ENCODE data around the gene SESN3. TPM values are rescaled to one million over a fixed set of nuclear protein-coding genes. Genes with fewer than 3 reads are reported as not detected.
"Not testable (repeated sequence)": the region's sequence is repeated elsewhere in the genome, so short reads cannot be mapped to it uniquely, and the experiment has no call there.

Gene SESN3
- total RNA-seq, 2 donors from 2014 or later = 9.0 to 17.2 TPM

- peak; percentile 2 to 8 for ATAC-seq
- intact Hi-C loops (cut with DNase I) = no loop called here
- peak; percentile 21 for DNase-seq
These were observed 801 bp downstream of the SESN3 start for GRCh38 chr11:95229993-95230809.

DNA sequence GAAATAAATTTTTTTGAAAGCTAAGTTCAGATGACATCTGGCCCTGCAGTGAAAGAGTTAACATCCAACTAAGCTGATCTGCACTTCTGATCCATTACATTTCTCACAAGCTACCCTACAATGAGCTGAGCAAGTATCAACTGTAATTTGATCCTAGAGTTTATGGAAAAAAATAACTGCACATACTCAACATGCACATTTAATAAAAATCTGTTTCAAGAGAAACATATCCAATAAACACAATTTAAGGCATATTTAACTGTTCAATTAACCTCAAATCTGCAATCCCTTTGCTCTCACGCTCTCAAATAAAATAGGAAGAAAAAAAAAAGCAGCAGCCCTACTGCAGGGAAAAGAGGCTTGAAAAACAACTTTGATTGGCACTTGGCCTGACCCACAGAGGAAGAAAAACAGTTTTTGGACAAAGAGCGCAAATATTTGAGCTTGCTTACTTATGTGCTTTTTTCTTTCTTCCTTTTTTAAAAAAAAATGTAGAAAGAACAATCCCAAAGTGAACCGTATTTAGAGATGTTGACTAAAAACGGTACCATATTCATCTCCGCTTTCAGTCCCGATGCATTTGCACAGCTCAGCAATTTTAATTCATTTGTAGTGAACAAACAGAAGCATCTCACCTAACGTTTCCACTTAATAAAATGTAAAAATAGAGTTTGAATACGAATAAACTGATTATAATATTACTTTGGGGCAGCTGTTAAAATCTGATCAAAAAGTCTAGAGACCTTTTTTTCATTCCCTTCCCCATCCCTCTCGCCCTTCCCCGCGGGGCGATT lies 1.6 kb downstream of the SESN3 start:
- no peak for ATAC-seq
- no peak for DNase-seq
- intact Hi-C loops (cut with DNase I) = no loop called here

DNA sequence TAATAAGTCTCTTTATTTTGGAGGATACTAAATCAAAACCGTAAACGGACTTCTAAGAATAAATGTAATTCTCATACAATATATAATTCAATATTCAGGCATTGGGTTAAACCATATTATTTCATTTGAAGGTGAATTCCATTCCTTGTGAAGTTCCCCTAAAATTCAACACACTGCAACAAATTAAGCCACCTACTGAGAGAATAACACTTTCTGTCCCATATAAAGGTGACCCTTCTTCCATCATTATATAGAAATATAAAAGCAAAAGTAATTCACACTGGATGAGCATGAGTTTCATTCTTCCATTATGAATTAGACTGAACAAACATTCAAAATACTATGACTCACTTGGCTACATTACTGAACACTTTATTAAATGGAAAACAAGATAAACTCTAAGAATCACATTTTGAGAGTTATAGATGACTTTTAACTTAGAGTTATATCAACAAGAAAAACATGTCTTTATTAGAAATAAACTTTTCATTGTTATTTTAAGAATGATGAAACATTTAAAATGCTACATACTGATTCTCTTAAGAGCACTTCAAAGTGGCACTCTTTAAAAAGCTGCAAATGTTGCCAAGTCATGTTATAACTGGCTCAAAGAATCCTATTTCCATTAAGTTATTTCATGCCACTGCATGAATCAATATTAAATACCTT lies 2.8 kb downstream of the SESN3 start:
- intact Hi-C loops (cut with DNase I) = no loop called here
- no peak for DNase-seq
- no peak for ATAC-seq

DNA sequence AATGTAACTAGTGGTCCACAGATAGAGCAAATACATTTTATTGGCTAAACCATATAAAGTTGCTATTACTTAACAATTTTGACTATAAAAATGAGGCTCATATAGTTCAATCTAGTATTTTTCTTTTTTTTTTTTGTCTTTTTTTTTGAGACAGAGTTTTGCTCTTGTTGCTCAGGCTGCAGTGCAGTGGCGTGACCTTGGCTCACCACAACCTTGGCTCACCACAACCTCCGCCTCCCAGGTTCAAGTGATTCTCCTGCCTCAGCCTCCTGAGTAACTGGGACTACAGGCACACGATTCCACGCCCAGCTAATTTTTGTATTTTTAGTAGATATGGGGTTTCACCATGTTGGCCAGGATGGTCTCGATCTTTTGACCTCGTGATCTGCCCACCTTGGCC lies 3.9 kb downstream of the SESN3 start:
- ATAC-seq; DNase-seq; intact Hi-C loops (cut with DNase I): not testable (repeated sequence)

GRCh38 chr11:95222817-95223216 lies 8.2 kb downstream of the SESN3 start:
- intact Hi-C loops (cut with DNase I) = no loop called here
- no peak for DNase-seq
- ATAC-seq = no peak

DNA sequence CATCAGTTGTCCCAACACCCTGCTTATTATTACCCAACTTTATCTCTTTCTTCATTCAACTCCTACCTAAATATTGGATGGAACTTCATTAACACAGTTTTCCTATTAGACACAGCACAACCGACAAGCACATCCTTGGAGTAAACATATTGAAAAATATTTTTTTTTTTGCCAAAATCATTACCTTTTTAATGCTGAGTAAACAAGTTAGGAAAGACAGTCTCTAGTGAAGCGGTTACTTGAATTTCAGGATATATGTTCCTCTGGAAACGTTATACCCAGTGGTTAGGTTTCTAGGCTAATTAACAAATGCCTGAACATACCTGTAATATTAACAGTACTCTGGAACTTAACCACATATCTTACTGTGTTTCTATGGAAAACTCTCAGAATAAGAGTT lies 11.4 kb downstream of the SESN3 start:
- no peak for DNase-seq
- intact Hi-C loops (cut with DNase I) = no loop called here
- no peak for ATAC-seq

GRCh38 chr11:95218149-95218548 lies 12.9 kb downstream of the SESN3 start:
- DNase-seq = no peak
- ATAC-seq = no peak
- intact Hi-C loops (cut with DNase I) = no loop called here

- intact Hi-C loops (cut with DNase I) = no loop called here
- no peak for DNase-seq
- ATAC-seq = no peak
These were observed 18.4 kb downstream of the SESN3 start for GRCh38 chr11:95212609-95213008.

DNA sequence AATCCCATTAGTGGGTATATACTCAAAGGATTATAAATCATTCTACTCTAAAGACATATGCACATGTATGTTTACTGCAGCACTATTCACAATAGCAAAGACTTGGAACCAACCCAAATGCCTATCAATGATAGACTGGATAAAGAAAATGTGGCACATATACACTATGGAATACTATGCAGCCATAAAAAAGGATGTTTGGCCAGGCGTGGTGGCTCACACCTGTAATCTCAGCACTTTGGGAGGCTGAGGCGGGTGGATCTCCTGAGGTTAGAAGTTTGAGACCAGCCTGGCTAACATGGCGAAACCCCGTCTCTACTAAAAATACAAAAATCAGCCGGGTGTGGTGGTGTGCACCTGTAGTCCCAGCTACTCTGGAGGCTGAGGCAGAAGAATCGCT lies 21.5 kb downstream of the SESN3 start:
- intact Hi-C loops (cut with DNase I); ATAC-seq; DNase-seq: not testable (repeated sequence)

GRCh38 chr11:95200781-95201457 lies 30.1 kb downstream of the SESN3 start:
- no peak for DNase-seq
- no peak for ATAC-seq
- intact Hi-C loops (cut with DNase I) = no loop called here

- intact Hi-C loops (cut with DNase I) = no loop called here
- DNase-seq (no peak), ATAC-seq (no peak)
These were observed 35.2 kb downstream of the SESN3 start for GRCh38 chr11:95195831-95196230.

DNA sequence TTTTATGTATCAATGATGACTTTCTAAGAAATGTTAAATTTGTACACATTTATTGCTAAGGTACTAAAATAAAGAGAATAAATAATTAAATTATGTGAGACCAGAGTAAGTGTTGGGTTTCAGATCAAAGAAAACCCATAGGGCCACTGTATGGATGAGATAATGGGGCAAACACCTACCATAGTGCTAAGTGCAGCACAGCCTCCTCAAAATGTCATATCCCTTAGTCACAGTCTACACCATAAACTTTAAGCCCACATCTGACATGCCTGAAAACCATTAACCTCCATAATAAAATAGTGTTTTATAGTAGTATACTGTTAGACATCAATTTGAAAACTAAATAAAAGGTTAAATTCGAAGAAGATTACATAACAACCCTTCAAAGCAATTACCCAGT lies 37.5 kb downstream of the SESN3 start:
- intact Hi-C loops (cut with DNase I) = no loop called here
- DNase-seq (no peak), ATAC-seq (no peak)

DNA sequence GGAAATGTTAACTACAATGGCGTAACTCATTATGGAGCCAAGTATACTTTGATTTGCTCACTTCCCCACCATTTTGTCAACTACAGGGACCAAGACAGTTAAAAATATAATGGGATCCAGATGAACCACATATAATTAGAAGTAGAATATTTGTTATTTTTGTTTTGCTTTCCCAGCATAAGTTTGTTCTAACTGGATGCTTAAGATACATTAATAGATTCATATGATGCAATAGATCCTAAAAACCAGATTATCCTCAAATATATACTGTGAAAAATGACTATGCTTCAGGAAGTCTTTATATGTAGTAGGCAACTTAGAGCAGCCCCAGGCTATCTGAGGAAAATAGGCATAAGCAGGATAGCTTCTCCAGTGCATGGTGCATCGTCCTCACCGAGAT lies 38.3 kb downstream of the SESN3 start:
- intact Hi-C loops (cut with DNase I) = no loop called here
- no peak for ATAC-seq
- DNase-seq = no peak

DNA sequence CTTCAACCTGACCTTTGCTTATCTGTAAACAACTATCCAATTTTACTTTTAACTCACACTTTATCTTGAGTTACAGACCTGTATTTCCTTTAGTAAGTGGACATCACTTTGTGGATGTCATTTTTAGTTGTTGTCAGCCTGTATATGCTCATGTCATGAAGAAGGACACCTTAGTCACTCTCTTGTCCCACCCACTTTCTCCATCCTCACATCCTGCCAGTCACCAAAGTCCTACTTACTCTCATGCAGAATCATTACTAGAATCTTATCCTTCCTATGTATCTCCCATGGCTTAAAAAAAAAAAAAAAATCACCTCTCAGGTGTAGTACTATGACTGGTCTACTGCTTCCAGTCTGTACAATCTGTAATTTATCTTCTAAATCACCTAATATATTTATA lies 43.3 kb downstream of the SESN3 start:
- ATAC-seq = no peak

DNA sequence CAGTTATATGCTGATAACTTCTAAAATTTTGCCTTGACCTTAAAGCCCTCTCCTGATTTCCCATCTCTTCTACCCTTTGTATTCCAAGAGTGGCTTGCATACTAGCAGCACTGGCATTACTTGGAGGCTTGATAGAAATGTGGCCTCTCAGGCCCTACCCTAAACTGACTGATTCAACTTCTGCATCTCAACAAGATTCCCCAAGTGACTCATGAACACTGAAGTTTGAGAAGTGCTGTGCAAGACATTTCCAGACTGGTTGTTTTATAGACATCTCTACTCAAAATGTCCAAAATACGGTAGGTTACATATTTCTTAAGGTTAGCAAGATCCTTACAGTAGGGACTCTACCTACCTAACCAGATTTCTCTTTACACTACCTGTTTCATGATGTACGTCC lies 48.6 kb downstream of the SESN3 start:
- intact Hi-C loops (cut with DNase I) = no loop called here
- DNase-seq (no peak), ATAC-seq (no peak)

More for the DNA sequence above, 43.3 kb downstream of the SESN3 start:
- intact Hi-C loops (cut with DNase I) = no loop called here
- no peak for DNase-seq

DNA sequence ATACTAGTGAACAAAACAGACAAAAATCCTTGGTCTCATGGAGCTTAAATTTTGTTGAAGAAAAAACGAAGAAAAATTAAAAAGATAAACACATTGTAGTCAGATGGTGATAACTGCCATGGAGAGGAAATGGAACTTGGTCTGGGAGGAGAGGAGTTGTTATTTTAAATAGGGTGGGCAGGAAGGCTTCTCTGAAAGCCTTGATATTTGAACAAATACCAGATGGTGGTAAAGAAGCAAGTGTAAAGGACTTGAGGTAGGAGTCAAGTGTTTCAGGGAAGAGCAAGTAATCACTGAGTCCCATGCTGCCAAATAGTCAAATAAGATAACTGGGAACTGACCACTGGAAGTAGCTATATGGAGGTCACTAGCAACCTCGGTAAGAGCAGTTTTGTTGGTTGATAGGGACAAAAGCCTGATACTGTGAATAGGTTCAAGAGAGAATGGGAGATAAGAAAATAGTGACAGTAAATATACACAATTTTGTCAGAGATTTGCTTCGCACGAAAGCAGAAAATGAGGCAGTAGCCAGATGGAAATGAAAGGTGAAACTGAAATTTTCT lies 55.1 kb downstream of the SESN3 start:
- DNase-seq = no peak
- intact Hi-C loops (cut with DNase I) = no loop called here
- no peak for ATAC-seq

DNA sequence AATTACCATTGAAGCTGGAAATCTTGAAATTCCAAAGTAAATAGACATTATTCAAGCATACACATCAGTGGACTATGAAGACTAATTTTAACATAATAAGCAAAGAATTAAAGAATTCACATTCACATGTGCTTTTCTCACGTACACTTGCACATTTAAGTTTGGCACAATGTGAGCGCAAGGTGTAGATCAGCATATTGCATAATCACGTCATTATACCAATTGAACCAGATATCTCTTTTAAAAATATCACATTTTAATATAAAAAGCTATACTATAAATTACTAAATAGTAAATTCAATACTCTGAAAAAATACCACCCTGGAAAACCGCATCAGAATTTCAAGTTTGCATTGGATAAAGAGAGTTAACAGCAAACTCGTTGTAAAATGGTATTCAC lies 60.7 kb downstream of the SESN3 start:
- DNase-seq (no peak), ATAC-seq (no peak)
- intact Hi-C loops (cut with DNase I) = no loop called here

- intact Hi-C loops (cut with DNase I) = no loop called here
- ATAC-seq (no peak), DNase-seq (no peak)
These were observed 64.2 kb downstream of the SESN3 start for GRCh38 chr11:95166781-95167180.

GRCh38 chr11:95165638-95166037 lies 65.4 kb downstream of the SESN3 start:
- intact Hi-C loops (cut with DNase I) = no loop called here
- no peak for ATAC-seq
- no peak for DNase-seq
